Measurements from ENCODE around the gene COA1. TPM values are rescaled to one million over a fixed set of nuclear protein-coding genes. Genes with fewer than 3 reads are reported as not detected.

The COA1 gene
- total and polyA plus RNA-seq, 9 of the 15 experiments (the other 6 are each of a cell fraction or from before 2014, with no cell fraction given), result 98.9 to 463 (median 181) TPM

DNA sequence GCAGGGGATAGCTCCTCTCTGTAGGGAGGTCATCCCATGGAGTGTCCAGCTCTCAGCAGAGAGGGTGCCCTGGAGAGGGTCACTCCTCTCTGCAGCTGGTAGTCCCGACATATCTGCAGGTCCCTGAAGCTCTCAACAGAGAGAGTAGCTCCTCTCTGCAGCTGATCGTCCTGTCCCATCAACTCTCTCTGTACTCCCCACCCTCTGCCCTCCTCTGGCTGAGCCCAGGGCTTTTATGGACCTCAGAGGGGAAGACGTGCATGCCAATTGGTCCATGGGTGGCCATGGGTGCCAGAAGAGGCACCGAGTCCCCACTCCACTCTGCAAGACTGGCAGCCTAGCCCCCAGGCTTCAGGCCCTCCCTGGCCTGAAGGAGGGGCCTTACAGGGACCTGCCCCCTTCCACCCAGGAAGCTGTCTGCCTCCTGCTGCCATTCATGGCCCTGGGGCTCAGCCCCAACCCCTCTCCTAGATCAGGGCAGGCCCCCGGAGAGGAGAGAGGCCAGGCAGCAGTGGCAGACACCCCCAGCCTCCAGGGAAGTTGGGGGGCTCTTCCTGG is 20.1 kb upstream of the COA1 start:
- Histone ChIP-seq H3K9me1 (ENCODE audit: control insufficient read depth, insufficient read depth, low read length) (no peaks in the 10 kb centered on the region), H3K9me3 (replicated peaks; ENCODE audit: control insufficient read depth, insufficient read depth, low read depth, low read length) (no peaks in the 10 kb centered on the region), H3K36me3 (ENCODE audit: control insufficient read depth, insufficient read depth, low read length) (no peaks in the 10 kb centered on the region), H3K27ac (ENCODE audit: extremely low read depth, low read depth, low read length) (no peak overlapping the region), H4K20me1 (replicated peaks; ENCODE audit: control insufficient read depth, insufficient read depth, low read length) (no peaks in the 10 kb centered on the region), H3K4me3 (no peak overlapping the region), H2AFZ (ENCODE audit: low read depth, low read length) (no peak overlapping the region), H3K9ac (ENCODE audit: insufficient read depth in 1 of 2, low read depth in 2 of 2, low read length in 2 of 2) (no peak overlapping the region), H3K4me1 (replicated peaks in 1 of 2; ENCODE audit: control insufficient read depth in 2 of 2, insufficient read depth in 2 of 2, low read length in 2 of 2) (peaks cover 19 to 24% of the 10 kb centered on the region in 2 experiments), H3K79me2 (ENCODE audit: control insufficient read depth, insufficient read depth, low read length) (no peaks in the 10 kb centered on the region), H3K27me3 (ENCODE audit: control insufficient read depth in 2 of 2, insufficient read depth in 2 of 2, low read length in 2 of 2) (no peaks in the 10 kb centered on the region), H3K4me2 (ENCODE audit: insufficient read depth, low read length) (no peak overlapping the region)
- no peak for DNase-seq (ENCODE audit: extremely low read depth in 1 of 4, low spot score in 3 of 4)
- ATAC-seq, result peak; percentile 31
- no peak for FAIRE-seq
- WGBS (ENCODE audit: insufficient coverage, low coverage, missing lambda C conversion rate), result 46% methylated on average over 4 of the region's 5 CpGs
- CTCF ChIA-PET (ENCODE audit: low intra/inter-chr PET ratio), result no interaction called here
- POLR2A ChIA-PET, result interaction anchor here (0.8 to 2.0 kb wide), 4 partner anchors 11 to 38 kb away, joined by 3 to 9 read pairs (median 4); no protein-coding TSS in a partner anchor
- intact Hi-C loops (cut with micrococcal nuclease), result no loop called here
- TF ChIP-seq ATF6 (CRISPR knock-in tag; IDR thresholded peaks at IDR 0.05) (no peak), HDAC3 (IDR thresholded peaks at IDR 0.05; ENCODE audit: borderline replicate concordance, partially characterized antibody) (no peak), SPI1 (IDR thresholded peaks at IDR 0.05; ENCODE audit: borderline replicate concordance, low read depth, low read length) (no peak), NCOA1 (IDR thresholded peaks at IDR 0.05; ENCODE audit: low read depth) (no peak), SUPT5H (IDR thresholded peaks at IDR 0.05) (no peak), MAFF (IDR thresholded peaks at IDR 0.05; ENCODE audit: low read length) (no peak), ASH1L (IDR thresholded peaks at IDR 0.05; ENCODE audit: borderline replicate concordance, low read depth, partially characterized antibody) (no peak), GATAD2A (IDR thresholded peaks at IDR 0.05) (no peak), ZNF133 (CRISPR knock-in tag; IDR thresholded peaks at IDR 0.05) (no peak), ZNF436 (CRISPR knock-in tag; IDR thresholded peaks at IDR 0.05) (no peak), ETV1 (tag; conservative IDR thresholded peaks at IDR 0.05; ENCODE audit: low read depth) (no peak), LCOR (CRISPR knock-in tag; IDR thresholded peaks at IDR 0.05) (no peak), ZNF165 (CRISPR knock-in tag; IDR thresholded peaks at IDR 0.05; ENCODE audit: borderline replicate concordance) (no peak), MXI1 (IDR thresholded peaks at IDR 0.05; ENCODE audit: low read depth, low read length) (no peak), TFAM (CRISPR knock-in tag; conservative IDR thresholded peaks at IDR 0.05) (no peak), RCOR1 (IDR thresholded peaks at IDR 0.05; ENCODE audit: borderline replicate concordance in 1 of 2, low read depth in 2 of 2, low read length in 2 of 2) (no peak)
- TF ChIP-seq, protein P1, sequence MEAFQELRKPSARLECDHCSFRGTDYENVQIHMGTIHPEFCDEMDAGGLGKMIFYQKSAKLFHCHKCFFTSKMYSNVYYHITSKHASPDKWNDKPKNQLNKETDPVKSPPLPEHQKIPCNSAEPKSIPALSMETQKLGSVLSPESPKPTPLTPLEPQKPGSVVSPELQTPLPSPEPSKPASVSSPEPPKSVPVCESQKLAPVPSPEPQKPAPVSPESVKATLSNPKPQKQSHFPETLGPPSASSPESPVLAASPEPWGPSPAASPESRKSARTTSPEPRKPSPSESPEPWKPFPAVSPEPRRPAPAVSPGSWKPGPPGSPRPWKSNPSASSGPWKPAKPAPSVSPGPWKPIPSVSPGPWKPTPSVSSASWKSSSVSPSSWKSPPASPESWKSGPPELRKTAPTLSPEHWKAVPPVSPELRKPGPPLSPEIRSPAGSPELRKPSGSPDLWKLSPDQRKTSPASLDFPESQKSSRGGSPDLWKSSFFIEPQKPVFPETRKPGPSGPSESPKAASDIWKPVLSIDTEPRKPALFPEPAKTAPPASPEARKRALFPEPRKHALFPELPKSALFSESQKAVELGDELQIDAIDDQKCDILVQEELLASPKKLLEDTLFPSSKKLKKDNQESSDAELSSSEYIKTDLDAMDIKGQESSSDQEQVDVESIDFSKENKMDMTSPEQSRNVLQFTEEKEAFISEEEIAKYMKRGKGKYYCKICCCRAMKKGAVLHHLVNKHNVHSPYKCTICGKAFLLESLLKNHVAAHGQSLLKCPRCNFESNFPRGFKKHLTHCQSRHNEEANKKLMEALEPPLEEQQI (IDR thresholded peaks at IDR 0.05), result no peak
- TF ChIP-seq, protein P2, sequence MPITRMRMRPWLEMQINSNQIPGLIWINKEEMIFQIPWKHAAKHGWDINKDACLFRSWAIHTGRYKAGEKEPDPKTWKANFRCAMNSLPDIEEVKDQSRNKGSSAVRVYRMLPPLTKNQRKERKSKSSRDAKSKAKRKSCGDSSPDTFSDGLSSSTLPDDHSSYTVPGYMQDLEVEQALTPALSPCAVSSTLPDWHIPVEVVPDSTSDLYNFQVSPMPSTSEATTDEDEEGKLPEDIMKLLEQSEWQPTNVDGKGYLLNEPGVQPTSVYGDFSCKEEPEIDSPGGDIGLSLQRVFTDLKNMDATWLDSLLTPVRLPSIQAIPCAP (CRISPR knock-in tag; IDR thresholded peaks at IDR 0.05; ENCODE audit: borderline replicate concordance), result no peak
- no TSS peak for BruUV-seq (replicated peaks)
- in situ Hi-C loops (cut with MboI), result no loop called here
